Mammary epithelial cell (primary cell): ENCODE data around the gene FRS3.

Experiments used
- CTCF ChIP-seq, 2 donors: IDR thresholded peaks in 1 of 2; conservative IDR thresholded peaks in 1 of 2; 2 replicates each; pipeline ENCODE4 v1.5.1; 2011 to 2012; ENCODE audit warnings: inconsistent platforms in 2 of 2, low read length in 2 of 2, mild to moderate bottlenecking in 2 of 2, control low read depth in 1 of 2, low read depth in 1 of 2; ENCODE audit not compliant: insufficient read depth in 1 of 2; ENCODE audit errors: extremely low read depth in 1 of 2
- EZH2 ChIP-seq: IDR thresholded peaks from 2 replicates; pipeline ENCODE4 v1.6.1; 2012; ENCODE audit warnings: low read length, inconsistent platforms, borderline replicate concordance

DNA sequence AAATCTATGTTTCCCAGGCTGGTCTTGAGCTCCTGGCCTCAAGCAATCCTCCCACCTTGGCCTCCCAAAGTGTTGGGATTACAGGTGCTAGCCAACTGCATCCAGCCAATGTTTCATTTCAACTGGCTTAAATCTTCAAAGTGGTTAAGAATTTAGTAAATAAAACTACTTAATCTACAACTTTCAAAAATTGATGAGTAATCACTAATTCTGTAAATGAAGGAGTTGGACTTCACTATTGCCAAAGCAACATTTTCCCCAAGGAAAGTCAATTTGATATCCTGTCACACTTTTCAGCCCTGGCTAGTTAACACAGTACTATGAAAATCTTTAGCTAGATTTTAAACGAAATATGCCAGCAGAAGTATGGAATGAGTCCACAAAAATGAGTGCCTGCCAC lies 11.6 kb upstream of the FRS3 start:
- no peak for TF ChIP-seq EZH2
- TF ChIP-seq CTCF (conservative IDR thresholded peaks at IDR 0.05 in 1 of 2, IDR thresholded peaks at IDR 0.05 in 1 of 2; ENCODE audit: extremely low read depth in 1 of 2, insufficient read depth in 1 of 2, low read depth in 1 of 2, low read length in 2 of 2), result no peak
